Activated CD8-positive, alpha-beta memory T cell treated with anti-CD3 and anti-CD28 coated beads, Interleukin-2, amount 50 U/mL, for 4 hours (primary cell): ENCODE data around the gene CMSS1.

Experiments used
- DNase-seq: peaks from one replicate; pipeline ENCODE4 v3.0.0-alpha.2; 2020

The CMSS1 gene

DNA sequence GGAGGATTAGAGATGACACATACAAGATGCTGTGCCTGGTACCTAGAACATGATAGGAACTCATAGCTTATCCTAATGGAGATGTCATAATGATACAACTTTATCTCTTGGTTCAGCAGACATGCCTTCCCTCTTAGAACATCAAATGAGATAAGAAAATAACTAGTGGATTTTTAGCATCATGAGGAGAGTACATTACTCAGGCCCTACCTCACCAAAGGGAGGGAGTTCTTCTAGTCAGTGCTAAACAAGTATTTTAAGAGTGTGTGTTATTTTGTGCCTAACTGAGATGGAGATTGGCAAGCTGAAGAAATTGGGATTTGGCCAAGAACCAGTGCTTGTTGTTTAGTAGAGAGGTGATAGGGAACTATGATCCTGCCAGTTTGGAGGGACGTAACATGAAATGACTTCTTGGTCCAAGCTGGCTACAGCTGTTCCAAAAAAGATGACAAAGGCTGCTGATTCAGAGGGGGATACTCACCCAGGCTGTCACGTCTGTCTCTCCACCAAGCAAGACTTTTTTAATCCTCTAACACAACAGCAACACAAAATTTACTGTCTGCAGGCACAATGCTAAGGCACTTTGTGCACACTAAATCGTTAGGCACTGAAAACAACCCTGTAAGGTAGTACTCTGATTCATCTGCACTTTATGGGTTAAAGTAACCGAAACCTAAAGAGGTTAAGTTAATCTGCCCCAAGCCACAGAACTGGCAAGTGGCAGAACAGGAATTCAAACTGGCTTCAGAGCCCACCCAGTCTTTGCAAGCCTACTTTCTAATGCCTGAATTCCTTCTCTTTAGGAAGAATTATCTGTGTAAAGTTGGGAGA, 126.5 kb downstream of the CMSS1 start:
- DNase-seq: no peak

DNA sequence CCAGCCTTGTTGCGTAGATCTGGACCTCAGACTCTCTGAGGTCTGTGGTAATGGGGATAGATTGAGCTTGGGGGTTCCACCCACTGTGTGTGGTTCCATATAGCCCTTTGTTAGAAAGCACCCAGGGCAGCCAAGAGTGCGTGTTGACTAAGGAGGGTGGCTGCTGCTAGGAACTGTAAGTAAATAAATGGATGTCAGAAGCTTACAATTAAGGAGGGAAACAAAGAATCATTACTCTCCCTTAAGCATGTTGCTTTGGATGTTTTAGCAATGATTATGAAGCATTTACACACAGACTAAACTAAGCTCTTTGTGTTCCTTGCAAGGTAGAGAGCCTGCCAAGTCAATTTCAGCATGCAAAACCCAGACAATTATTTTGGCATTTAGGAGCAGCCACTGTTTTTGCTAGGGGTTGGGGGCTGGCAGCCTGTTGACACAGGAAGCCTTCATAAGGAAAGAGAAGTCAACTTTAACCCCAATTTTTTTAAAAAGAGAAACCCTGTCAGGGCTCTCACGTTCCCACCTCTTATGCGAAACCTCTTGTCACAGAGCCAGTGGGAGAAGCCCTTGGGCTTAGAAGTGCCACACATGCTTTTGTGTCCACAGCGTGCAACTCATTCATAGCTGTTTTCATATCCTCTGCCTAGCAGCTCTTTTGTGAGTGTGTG, 127.8 kb downstream of the CMSS1 start:
- no peak for DNase-seq

GRCh38 chr3:99947356-99947755, 129.7 kb downstream of the CMSS1 start:
- no peak for DNase-seq

DNA sequence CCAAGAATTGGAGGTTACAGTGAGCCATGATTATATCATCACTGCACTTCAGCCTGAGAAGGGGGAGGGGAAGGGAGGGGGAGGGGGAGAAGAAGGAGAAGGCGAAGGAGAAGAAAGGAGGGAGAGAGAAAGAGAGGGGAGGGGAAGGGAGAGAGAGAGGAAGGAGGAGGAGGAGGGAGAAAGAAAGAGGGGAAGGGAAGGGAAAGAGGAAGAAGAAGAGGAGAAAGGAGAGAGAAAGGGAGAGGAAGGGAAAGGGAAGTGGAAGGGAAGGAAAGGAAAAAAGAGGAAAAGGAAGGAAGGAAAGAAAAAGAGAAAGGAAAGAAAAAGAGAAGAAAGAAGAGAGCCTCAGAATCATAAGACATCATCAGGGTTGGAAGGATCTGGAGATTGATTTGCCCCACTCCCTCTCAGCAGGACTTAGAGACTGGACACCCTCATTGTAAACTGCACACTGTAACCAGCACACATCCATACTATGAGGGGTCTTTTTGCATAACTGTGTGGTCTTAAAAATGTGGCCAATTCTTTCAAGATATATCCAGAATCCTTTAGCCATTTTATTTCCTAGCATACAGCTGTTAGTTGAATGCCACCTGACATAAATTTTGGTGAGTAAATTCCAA, 130.9 kb downstream of the CMSS1 start:
- no peak for DNase-seq

DNA sequence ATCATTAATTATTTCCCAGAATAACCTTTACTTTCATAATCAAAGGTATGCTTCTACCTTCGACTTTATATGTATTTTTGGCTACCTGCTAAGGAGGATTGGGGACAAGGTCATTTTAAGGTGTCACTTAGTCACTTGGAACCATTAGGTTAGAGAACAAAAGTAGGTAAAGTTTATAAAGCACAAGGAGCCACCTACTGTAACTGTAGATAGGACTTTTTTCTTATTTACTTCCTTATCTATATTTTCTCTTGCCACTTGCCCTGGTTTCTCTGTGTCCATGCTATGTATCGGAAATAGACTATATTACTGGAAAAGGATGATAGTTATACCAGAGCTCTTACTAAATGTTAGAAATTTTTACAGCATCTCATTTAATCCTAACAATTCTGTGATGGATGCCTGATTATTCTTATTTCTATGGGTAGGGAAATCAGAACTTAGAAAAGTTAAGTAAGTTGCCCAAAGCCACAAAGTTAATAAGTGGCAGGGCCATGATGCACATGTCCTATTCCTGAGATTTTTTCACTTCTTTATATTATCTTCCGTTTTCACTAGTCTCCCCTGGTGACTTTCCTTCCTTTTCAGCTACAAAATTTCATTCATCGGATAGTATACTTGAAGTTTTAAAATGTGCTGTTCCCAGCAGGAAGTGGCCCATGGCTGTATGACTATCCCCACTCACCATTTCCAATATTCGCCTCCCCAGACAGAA, 132.5 kb downstream of the CMSS1 start:
- no peak for DNase-seq

DNA sequence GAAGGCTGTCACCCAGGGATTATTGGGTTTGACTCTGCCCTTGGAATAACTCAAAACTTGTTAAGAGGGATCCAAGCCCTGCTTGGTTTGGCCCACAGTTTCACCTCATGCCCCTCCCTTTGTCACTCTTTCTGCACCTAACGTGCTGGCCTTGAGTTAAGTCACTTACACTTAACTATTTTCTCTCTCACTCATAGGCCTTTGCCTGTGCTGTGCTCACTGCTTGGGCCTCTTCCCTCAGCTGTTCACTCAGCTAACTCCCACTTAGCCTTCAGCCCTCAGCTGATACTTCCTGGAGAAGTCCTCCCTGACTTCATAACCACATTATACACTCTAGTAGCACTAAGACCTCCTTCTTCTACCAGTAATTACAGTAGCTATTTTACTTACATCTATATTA, 133.3 kb downstream of the CMSS1 start:
- no peak for DNase-seq

GRCh38 chr3:99951701-99952100, 134.0 kb downstream of the CMSS1 start:
- DNase-seq: no peak

DNA sequence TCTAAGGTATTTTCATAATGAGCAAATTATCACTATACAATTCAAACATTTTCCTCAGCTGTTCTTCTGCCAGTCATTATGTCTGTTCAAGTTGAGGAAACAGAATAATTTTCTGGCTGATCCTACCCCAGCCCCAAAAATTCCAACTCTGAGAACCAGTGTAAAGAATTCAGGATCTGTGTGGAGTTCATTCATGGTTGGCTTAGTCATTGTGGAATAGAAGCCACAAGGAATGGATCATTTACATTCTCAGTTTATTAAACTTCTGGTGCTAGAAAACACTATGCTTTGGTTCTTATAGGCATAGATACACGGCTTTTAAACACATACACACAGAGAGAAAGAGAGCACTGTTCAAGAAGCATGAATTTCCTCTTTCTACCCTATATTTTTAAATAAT, 134.6 kb downstream of the CMSS1 start:
- no peak for DNase-seq

GRCh38 chr3:99953596-99953995, 135.9 kb downstream of the CMSS1 start:
- no peak for DNase-seq

GRCh38 chr3:99954914-99955644, 137.4 kb downstream of the CMSS1 start:
- no peak for DNase-seq

DNA sequence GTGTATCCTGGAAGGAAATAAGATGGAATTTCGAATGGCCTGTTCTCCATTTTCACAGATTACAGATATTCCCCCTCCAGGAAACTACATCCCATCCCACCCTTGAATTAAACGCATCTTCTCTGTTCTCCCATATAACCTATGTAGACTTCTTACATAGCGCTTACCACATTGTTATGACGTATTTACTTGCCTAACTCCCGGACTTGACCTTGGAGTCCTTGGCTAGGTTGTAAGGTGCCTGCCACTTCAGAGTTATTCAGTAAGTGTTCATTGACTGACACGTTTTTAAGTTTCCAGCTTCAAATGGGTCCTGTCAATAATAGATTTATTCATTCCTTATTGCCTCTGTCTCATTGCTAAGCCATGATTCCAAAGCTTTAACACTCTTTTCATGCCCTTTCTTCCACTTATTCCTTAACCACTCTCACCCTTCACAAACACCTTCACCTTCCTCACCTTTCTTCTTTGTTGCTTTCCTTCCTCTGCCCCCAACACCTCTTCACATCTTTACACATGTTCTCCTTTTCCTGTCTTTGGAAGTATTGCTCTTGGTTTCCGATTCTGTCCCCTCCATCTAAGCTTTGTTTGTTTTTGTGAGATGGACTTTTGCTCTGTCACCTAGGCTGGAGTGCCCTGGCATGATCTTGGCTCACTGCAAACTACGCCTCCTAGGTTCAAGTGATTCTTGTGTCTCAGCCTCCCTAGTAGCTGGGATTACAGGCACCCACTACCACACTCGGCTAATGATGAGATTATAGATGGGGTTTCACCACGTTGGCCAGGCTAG, 138.3 kb downstream of the CMSS1 start:
- DNase-seq: no peak

DNA sequence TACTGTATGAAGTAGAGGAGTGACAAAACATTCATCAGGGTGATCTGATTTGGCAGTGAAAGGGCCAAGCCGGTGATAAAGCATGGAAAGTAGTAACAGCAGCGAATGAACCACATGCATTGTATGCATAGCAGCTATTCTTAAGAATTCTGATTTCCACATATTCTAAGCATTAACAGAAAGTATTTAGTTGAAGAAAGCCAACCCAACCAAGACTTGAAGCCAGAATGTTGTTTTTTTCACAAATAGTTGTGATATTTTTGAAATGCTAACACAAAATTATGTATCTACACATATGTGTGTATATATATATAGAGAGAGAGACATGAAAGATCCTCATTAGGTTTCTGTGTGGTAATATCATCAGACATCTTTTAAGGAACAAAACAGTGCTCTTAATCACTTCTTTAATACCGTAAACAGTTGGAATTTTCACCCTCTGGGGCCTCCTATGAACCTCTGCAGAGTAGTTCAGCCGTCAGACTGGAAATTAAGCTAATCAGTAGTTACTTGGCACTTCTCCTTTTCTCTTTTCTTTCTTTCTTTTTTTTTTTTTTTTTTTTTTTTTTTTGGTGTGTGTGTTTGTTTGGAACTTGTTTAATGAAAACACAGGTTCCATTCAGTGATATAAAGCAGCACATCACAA, 139.6 kb downstream of the CMSS1 start:
- DNase-seq: no peak

DNA sequence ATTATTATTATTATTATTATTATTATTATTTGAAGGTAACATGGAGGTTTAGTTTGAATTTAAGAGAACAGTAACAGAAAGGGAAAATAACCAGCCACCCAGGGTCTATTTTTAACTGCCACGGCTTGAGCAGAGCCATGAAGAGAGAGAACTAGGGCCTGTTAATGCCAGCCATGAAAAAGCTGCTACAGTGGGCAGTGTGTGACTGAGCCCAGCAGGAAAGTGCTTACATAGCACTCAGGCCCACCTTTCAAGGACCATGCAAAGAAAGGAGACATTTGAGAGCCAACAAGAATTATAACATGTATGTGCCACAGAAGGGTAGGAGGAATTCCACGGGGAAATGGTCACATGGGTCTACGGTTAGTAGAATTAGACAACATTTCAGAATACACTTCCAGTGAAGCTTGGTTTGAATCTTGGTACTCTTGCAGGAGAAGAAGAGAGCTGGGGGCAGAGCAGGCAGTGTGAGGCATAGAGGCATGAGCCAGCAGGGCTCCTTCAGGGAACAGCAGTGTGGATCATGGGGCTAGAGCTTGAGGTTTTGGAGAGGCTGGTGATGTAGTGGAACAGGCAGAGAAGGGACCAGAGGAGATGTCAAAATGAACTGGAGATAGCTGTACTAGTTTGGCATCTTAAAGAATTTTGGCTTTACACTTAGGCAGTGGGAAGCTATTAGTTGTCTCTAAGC, 140.7 kb downstream of the CMSS1 start:
- DNase-seq: no peak

DNA sequence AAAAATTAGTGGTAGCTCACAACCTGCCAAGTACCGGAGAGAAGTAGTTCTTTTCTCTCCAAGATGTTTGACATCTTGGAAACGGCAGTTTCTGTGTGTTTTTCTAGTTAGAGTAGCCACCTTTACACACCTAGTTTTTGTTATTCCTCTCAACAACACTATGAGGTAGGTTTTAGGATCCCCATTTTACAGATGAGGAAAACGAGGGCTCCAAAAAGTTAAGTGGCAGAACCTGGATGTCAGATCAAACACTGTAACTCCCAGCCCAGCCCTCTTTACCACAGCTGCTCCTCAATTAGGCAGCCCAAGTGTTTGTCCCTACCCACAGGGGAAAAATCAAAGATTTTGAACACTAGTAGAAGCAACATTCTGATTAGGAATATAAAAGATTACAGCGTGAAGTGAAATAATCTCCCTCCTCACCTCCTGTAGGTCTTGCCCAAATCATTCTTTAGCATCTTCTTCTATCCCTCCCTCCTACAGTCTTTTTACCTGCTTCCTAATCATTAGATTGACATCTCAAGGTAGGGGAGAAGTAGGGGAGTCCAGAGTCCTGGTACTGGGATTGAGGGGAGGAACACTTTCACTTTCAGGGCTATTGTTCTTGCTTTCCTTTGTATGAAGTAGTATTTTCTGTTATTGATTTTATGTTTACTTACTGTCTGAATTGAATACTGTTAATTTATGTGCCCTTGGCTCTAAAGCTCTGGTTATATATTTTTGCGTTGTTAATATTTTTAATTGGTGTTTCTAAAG, 142.6 kb downstream of the CMSS1 start:
- no peak for DNase-seq

DNA sequence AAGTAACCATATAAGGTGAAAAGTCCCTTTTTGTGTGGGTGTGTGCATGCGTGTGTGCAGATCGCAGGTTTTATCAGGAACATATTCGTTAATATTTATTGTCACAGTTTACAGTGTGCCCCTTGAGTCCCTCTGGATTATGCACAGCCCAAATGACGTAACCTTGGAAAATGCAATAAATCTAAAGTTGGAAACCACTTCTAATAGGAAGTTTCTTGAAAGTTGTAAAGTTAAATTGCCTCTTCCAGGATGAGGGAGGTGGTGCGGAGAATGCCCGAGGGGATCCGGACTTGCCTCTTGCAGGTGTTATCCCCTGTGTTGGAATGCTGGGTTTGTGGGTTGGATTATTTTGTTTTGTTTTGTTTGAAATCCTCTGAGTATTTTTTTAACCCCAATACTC, 143.3 kb downstream of the CMSS1 start:
- DNase-seq: no peak

- DNase-seq: no peak
Observed at GRCh38 chr3:99961756-99962515, 144.3 kb downstream of the CMSS1 start.

- DNase-seq: no peak
Observed at GRCh38 chr3:99962703-99963102, 145.0 kb downstream of the CMSS1 start.

- no peak for DNase-seq
Observed at GRCh38 chr3:99965077-99965476, 147.4 kb downstream of the CMSS1 start.
